ENCODE results near the gene GTF2E1. TPM values are rescaled to one million over a fixed set of nuclear protein-coding genes. Genes with fewer than 3 reads are reported as not detected.

The GTF2E1 gene
- total RNA-seq, 1 donor: 13.0 TPM

GRCh38 chr3:120828796-120829195 is 86.3 kb downstream of the GTF2E1 start:
- H3K27ac ChIP-seq (ENCODE audit: low read depth, low read length): no peak overlapping the region
- H3K79me2 ChIP-seq (ENCODE audit: insufficient read depth, low read length): no peaks in the 10 kb centered on the region
- H3K27me3 ChIP-seq (ENCODE audit: insufficient read depth, low read length): no peaks in the 10 kb centered on the region
- H3K4me1 ChIP-seq (ENCODE audit: insufficient read depth, low read length): no peaks in the 10 kb centered on the region
- no peaks in the 10 kb centered on the region for H3K9me3 ChIP-seq (ENCODE audit: low read depth, low read length)
- H4K20me1 ChIP-seq (ENCODE audit: insufficient read depth, low read length): no peaks in the 10 kb centered on the region
- H3K4me3 ChIP-seq (ENCODE audit: insufficient read depth, low read length): no peak overlapping the region
- H3K36me3 ChIP-seq (ENCODE audit: insufficient read depth, low read length): no peaks in the 10 kb centered on the region
- DNase-seq (ENCODE audit: insufficient read length, low spot score, missing footprints): no peak
- no peak overlapping the region for H3K4me2 ChIP-seq (ENCODE audit: insufficient read depth, low read length)
- TF ChIP-seq, protein P1, sequence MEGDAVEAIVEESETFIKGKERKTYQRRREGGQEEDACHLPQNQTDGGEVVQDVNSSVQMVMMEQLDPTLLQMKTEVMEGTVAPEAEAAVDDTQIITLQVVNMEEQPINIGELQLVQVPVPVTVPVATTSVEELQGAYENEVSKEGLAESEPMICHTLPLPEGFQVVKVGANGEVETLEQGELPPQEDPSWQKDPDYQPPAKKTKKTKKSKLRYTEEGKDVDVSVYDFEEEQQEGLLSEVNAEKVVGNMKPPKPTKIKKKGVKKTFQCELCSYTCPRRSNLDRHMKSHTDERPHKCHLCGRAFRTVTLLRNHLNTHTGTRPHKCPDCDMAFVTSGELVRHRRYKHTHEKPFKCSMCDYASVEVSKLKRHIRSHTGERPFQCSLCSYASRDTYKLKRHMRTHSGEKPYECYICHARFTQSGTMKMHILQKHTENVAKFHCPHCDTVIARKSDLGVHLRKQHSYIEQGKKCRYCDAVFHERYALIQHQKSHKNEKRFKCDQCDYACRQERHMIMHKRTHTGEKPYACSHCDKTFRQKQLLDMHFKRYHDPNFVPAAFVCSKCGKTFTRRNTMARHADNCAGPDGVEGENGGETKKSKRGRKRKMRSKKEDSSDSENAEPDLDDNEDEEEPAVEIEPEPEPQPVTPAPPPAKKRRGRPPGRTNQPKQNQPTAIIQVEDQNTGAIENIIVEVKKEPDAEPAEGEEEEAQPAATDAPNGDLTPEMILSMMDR (IDR thresholded peaks at IDR 0.05; ENCODE audit: extremely low read depth, low read depth, low read length): no peak
- H2AFZ ChIP-seq (ENCODE audit: low read length): no peak overlapping the region

- Histone ChIP-seq H3K4me2 (ENCODE audit: insufficient read depth, low read length) (no peak overlapping the region), H3K27ac (ENCODE audit: low read depth, low read length) (no peak overlapping the region), H3K9me3 (ENCODE audit: low read depth, low read length) (no peaks in the 10 kb centered on the region), H3K4me3 (ENCODE audit: insufficient read depth, low read length) (no peak overlapping the region), H3K79me2 (ENCODE audit: insufficient read depth, low read length) (no peaks in the 10 kb centered on the region), H3K4me1 (ENCODE audit: insufficient read depth, low read length) (no peaks in the 10 kb centered on the region), H4K20me1 (ENCODE audit: insufficient read depth, low read length) (no peaks in the 10 kb centered on the region), H3K36me3 (ENCODE audit: insufficient read depth, low read length) (no peaks in the 10 kb centered on the region), H2AFZ (ENCODE audit: low read length) (no peak overlapping the region), H3K27me3 (ENCODE audit: insufficient read depth, low read length) (no peaks in the 10 kb centered on the region)
- no peak for DNase-seq (ENCODE audit: insufficient read length, low spot score, missing footprints)
- TF ChIP-seq, protein P1 (IDR thresholded peaks at IDR 0.05; ENCODE audit: extremely low read depth, low read depth, low read length): no peak
Observed at GRCh38 chr3:120831066-120831465, 88.5 kb downstream of the GTF2E1 start.

Small RNA genes lying within 50 kb of the gene (small RNA-seq; reads per million reads assigned to genes)
- gene MTCO1P29 (not detected), gene MTCO2P29 (not detected)

Other genes starting within 250 kb of the GTF2E1 start
- gene NDUFB4, start 146.4 kb upstream of the GTF2E1 start, total RNA-seq: 38.4 and 40.7 TPM in 2 replicates
- gene HGD, start 60.5 kb upstream of the GTF2E1 start, total RNA-seq: under 0.01 TPM in 2 replicates
- 13.3 and 15.2 TPM in 2 replicates for gene RABL3, start 228 bp upstream of the GTF2E1 start, total RNA-seq
- gene STXBP5L, start 165.5 kb downstream of the GTF2E1 start, total RNA-seq: not detected in 2 replicates

Measured in osteoblast (primary cell).